ENCODE data around the gene GATA1. TPM values are rescaled to one million over a fixed set of nuclear protein-coding genes. Genes with fewer than 3 reads are reported as not detected.

GATA1 gene
- total RNA-seq, 1 donor from 2014 or later: 1.2 TPM

- Histone ChIP-seq H3K27me3 (ENCODE audit: low read depth) (no peaks in the 10 kb centered on the region), H3K4me1 (no peaks in the 10 kb centered on the region), H3K4me3 (no peak overlapping the region), H3K9me3 (no peaks in the 10 kb centered on the region), H3K27ac (no peak overlapping the region), H3K36me3 (no peaks in the 10 kb centered on the region)
- DNase-seq (no peak), ATAC-seq (no peak)
- TF ChIP-seq, protein P1, sequence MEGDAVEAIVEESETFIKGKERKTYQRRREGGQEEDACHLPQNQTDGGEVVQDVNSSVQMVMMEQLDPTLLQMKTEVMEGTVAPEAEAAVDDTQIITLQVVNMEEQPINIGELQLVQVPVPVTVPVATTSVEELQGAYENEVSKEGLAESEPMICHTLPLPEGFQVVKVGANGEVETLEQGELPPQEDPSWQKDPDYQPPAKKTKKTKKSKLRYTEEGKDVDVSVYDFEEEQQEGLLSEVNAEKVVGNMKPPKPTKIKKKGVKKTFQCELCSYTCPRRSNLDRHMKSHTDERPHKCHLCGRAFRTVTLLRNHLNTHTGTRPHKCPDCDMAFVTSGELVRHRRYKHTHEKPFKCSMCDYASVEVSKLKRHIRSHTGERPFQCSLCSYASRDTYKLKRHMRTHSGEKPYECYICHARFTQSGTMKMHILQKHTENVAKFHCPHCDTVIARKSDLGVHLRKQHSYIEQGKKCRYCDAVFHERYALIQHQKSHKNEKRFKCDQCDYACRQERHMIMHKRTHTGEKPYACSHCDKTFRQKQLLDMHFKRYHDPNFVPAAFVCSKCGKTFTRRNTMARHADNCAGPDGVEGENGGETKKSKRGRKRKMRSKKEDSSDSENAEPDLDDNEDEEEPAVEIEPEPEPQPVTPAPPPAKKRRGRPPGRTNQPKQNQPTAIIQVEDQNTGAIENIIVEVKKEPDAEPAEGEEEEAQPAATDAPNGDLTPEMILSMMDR (IDR thresholded peaks at IDR 0.05): no peak
- intact Hi-C loops (cut with DNase I): no loop called here
These were observed 1.4 kb downstream of the GATA1 start for GRCh38 chrX:48787505-48788443.

DNA sequence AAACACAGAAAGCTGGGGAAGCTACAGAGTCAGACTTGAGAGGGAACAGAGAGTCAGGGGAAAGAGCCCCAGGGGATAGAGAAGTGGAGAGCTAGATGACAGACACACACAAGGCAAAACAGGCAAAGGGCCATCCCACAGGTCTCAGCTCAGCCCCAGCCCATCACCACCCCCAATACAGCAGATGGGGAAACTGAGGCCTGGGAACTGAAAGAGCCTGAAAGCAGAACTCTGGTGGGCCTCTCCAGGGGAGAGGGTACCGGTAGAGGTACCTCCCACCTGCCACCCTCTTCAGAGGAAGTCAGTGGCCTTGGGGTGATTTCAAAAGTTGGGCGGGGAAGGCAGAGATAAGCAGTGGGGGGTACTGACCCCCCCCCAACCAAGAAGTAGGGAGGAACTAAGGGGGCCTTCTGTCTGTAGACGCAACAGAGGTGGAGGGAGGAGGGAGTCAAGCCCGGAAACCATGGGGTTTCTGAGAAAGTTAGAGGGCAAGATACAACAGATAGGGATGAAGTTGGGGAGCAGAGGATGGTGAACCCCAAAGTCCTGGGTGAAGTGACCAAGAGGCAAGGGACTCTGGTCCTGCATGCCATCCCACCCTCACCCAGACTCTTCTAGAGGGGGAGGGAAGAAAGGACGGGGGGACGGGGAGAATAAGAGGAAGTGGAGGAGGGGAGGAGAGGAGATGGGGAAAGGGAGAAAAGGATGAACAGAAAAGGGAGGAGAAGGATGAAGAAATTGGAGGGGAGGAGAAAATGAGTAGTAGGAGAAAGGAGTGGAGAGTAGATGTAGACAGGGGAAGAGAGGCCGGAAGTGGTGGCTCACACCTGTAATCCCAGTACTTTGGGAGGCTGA is 3.2 kb downstream of the GATA1 start:
- no peak for ATAC-seq
- intact Hi-C loops (cut with DNase I): no loop called here

GRCh38 chrX:48790477-48790876 is 4.1 kb downstream of the GATA1 start:
- H3K27ac ChIP-seq: no peak overlapping the region
- H3K4me1 ChIP-seq: no peaks in the 10 kb centered on the region

More for the DNA sequence above, 3.2 kb downstream of the GATA1 start:
- no peaks in the 10 kb centered on the region for H3K36me3 ChIP-seq
- H3K27ac ChIP-seq: no peak overlapping the region
- no peak for DNase-seq
- no peaks in the 10 kb centered on the region for H3K27me3 ChIP-seq (ENCODE audit: low read depth)
- H3K9me3 ChIP-seq: no peaks in the 10 kb centered on the region
- no peak overlapping the region for H3K4me3 ChIP-seq
- H3K4me1 ChIP-seq: no peaks in the 10 kb centered on the region
- TF ChIP-seq, protein P1 (IDR thresholded peaks at IDR 0.05): no peak

GRCh38 chrX:48791063-48791820 is 4.9 kb downstream of the GATA1 start:
- TF ChIP-seq, protein P1 (IDR thresholded peaks at IDR 0.05): no peak
- no peak overlapping the region for H3K27ac ChIP-seq

More at GRCh38 chrX:48790477-48790876, 4.1 kb downstream of the GATA1 start:
- DNase-seq: no peak
- intact Hi-C loops (cut with DNase I): no loop called here
- H3K27me3 ChIP-seq (ENCODE audit: low read depth): no peaks in the 10 kb centered on the region
- H3K4me3 ChIP-seq: no peak overlapping the region
- TF ChIP-seq, protein P1 (IDR thresholded peaks at IDR 0.05): no peak
- no peak for ATAC-seq
- no peaks in the 10 kb centered on the region for H3K9me3 ChIP-seq
- H3K36me3 ChIP-seq: no peaks in the 10 kb centered on the region

GRCh38 chrX:48792219-48792618 is 5.8 kb downstream of the GATA1 start:
- Histone ChIP-seq H3K27me3 (ENCODE audit: low read depth) (no peaks in the 10 kb centered on the region), H3K4me1 (no peaks in the 10 kb centered on the region), H3K9me3 (no peaks in the 10 kb centered on the region), H3K36me3 (no peaks in the 10 kb centered on the region), H3K27ac (no peak overlapping the region), H3K4me3 (no peak overlapping the region)
- intact Hi-C loops (cut with DNase I): no loop called here
- no peak for ATAC-seq
- TF ChIP-seq, protein P1 (IDR thresholded peaks at IDR 0.05): no peak
- no peak for DNase-seq

More at GRCh38 chrX:48791063-48791820, 4.9 kb downstream of the GATA1 start:
- Histone ChIP-seq H3K4me1 (no peaks in the 10 kb centered on the region), H3K9me3 (no peaks in the 10 kb centered on the region), H3K4me3 (no peak overlapping the region), H3K36me3 (no peaks in the 10 kb centered on the region), H3K27me3 (ENCODE audit: low read depth) (no peaks in the 10 kb centered on the region)
- intact Hi-C loops (cut with DNase I): no loop called here
- no peak for ATAC-seq
- DNase-seq: no peak

Data from lower lobe of right lung (tissue), 2 donors.